ENCODE measurements around the gene MKS1. TPM values are rescaled to one million over a fixed set of nuclear protein-coding genes. Genes with fewer than 3 reads are reported as not detected.

Gene MKS1
- total RNA-seq, 1 experiment from 2014 or later, result 23.9 TPM

DNA sequence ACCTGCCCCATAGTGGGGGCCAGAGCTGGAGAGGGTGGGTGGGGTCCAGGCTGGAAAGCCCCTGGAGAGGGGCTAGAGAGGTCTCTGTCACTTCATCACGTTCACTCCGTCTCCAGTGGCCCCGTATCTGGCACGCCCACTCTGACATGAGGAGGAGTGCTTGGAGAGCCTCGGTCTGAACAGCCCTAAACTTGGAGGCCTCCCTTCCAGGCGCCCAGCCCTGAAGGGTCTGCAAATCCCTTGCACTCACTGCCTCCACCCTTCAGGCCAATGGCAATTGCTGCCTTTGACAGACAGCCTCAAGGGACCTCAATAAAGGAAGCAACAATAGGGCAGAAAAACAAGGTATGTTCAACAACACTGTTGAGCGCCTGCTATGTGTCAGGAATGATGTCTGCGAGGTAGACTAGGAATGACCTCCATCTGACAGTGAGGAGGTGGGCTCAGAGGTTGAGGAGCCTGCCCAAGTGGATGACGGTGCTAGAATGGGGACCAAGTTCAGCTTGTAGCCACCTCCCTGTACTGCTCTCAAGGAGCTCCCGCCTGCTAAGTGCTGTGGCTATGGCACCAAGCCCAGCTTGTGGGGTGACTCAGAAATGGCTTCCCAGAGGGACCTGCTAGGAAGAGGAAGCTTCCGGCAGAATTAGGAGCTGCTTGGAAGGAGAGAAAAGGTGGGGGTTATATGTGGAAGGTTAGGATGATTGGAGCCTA lies 29.5 kb downstream of the MKS1 start:
- Histone ChIP-seq H3K36me3 (ENCODE audit: low read depth, low read length) (no peaks in the 10 kb centered on the region), H3K4me3 (ENCODE audit: low read length) (no peak overlapping the region), H3K27me3 (ENCODE audit: low read length) (peaks cover 8% of the 10 kb centered on the region; the same call in 1 of the 2 replicates), H3F3A (ENCODE audit: low read length, unreplicated experiment) (no peaks in the 10 kb centered on the region), H3K4me2 (ENCODE audit: low read length) (peak overlapping the region; percentile 40), H3K79me2 (ENCODE audit: low read length) (no peaks in the 10 kb centered on the region), H4K20me1 (ENCODE audit: low read length) (no peaks in the 10 kb centered on the region), H3K4me1 (ENCODE audit: insufficient read depth, low read length) (peaks cover 14% of the 10 kb centered on the region), H3K9me3 (ENCODE audit: low read length) (no peaks in the 10 kb centered on the region), H2AFZ (ENCODE audit: low read length) (no peak overlapping the region), H3K9ac (ENCODE audit: low read length) (no peak overlapping the region), H3K9me2 (replicated peaks; ENCODE audit: low read length) (no peaks in the 10 kb centered on the region), H3K27ac (ENCODE audit: low read length) (no peak overlapping the region)
- ChIA-PET CTCF (interaction anchor here (0.6 to 1.0 kb wide), 2 partner anchors 21 to 228 kb away, joined by 3 to 4 read pairs; partner anchors contain the start of gene RNF43), POLR2A (ENCODE audit: unreplicated experiment) (no interaction called here)
- DNase-seq (peak; percentile 98), ATAC-seq (peak; percentile 99)
- TF ChIP-seq EZH2phosphoT487 (IDR thresholded peaks at IDR 0.05; ENCODE audit: borderline replicate concordance, low read length) (no peak), EZH2 (IDR thresholded peaks at IDR 0.05; ENCODE audit: low read length, unreplicated experiment) (no peak), CTCF (conservative IDR thresholded peaks at IDR 0.05; ENCODE audit: low read depth, low read length) (no peak)
- BruUV-seq (replicated peaks), result no TSS peak
- intact Hi-C loops (cut with micrococcal nuclease), result loop anchor here (10.0 kb wide), 1 partner anchor 585 kb away; no protein-coding TSS in a partner anchor

- POLR2A ChIA-PET (ENCODE audit: unreplicated experiment), result no interaction called here
- H2AFZ ChIP-seq (ENCODE audit: low read length), result no peak overlapping the region
- CTCF ChIA-PET, result interaction anchor here (1.1 kb wide), 1 partner anchor 12 kb away, joined by 3 read pairs; no protein-coding TSS in a partner anchor
- no peaks in the 10 kb centered on the region for H3F3A ChIP-seq (ENCODE audit: low read length, unreplicated experiment)
- BruUV-seq (replicated peaks), result no TSS peak
- H3K4me3 ChIP-seq (ENCODE audit: low read length), result no peak overlapping the region
- no peak for DNase-seq
- H3K36me3 ChIP-seq (ENCODE audit: low read depth, low read length), result no peaks in the 10 kb centered on the region
- TF ChIP-seq CTCF (conservative IDR thresholded peaks at IDR 0.05; ENCODE audit: low read depth, low read length), result no peak
- no peak for TF ChIP-seq EZH2 (IDR thresholded peaks at IDR 0.05; ENCODE audit: low read length, unreplicated experiment)
- no peak for TF ChIP-seq EZH2phosphoT487 (IDR thresholded peaks at IDR 0.05; ENCODE audit: borderline replicate concordance, low read length)
- no peak overlapping the region for H3K9ac ChIP-seq (ENCODE audit: low read length)
- H3K27me3 ChIP-seq (ENCODE audit: low read length), result peaks cover 8% of the 10 kb centered on the region; the same call in 1 of the 2 replicates
- peaks cover 20% of the 10 kb centered on the region for H3K4me1 ChIP-seq (ENCODE audit: insufficient read depth, low read length)
- H3K9me2 ChIP-seq (replicated peaks; ENCODE audit: low read length), result no peaks in the 10 kb centered on the region
- H4K20me1 ChIP-seq (ENCODE audit: low read length), result no peaks in the 10 kb centered on the region
- intact Hi-C loops (cut with micrococcal nuclease), result loop anchor here (10.0 kb wide), 1 partner anchor 583 kb away; no protein-coding TSS in a partner anchor
- no peaks in the 10 kb centered on the region for H3K9me3 ChIP-seq (ENCODE audit: low read length)
- H3K79me2 ChIP-seq (ENCODE audit: low read length), result no peaks in the 10 kb centered on the region
- ATAC-seq, result no peak
- H3K4me2 ChIP-seq (ENCODE audit: low read length), result no peak overlapping the region
- no peak overlapping the region for H3K27ac ChIP-seq (ENCODE audit: low read length)
Measured at GRCh38 chr17:58187675-58188074, 31.4 kb downstream of the MKS1 start.

DNA sequence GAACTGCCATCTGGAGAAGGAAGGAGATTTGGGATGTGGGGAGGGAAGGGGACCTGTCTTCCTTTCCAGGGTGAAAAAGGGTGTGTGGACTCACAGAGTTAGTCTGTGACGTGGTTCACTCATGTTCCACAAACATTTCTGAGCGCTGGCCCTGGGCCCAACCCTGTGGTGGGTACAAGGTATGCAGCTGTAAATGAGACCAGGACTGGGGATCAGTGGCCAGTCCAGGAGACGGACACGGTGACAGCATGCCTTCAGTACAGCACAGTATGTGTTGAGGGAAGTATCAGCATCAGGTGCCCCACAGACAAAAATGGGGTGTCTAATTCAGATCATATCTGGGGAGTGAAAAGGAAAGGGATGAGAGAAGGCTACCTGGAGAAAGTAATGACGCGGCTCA lies 32.0 kb downstream of the MKS1 start:
- ATAC-seq (no peak), DNase-seq (no peak)
- no peak for TF ChIP-seq EZH2 (IDR thresholded peaks at IDR 0.05; ENCODE audit: low read length, unreplicated experiment)
- TF ChIP-seq CTCF (conservative IDR thresholded peaks at IDR 0.05; ENCODE audit: low read depth, low read length), result no peak
- no peak for TF ChIP-seq EZH2phosphoT487 (IDR thresholded peaks at IDR 0.05; ENCODE audit: borderline replicate concordance, low read length)
- no peaks in the 10 kb centered on the region for H3K79me2 ChIP-seq (ENCODE audit: low read length)
- H3K4me2 ChIP-seq (ENCODE audit: low read length), result no peak overlapping the region
- no peaks in the 10 kb centered on the region for H3K36me3 ChIP-seq (ENCODE audit: low read depth, low read length)
- POLR2A ChIA-PET (ENCODE audit: unreplicated experiment), result no interaction called here
- no peak overlapping the region for H3K27ac ChIP-seq (ENCODE audit: low read length)
- H3K27me3 ChIP-seq (ENCODE audit: low read length), result peaks cover 8% of the 10 kb centered on the region; the same call in 1 of the 2 replicates
- peaks cover 20% of the 10 kb centered on the region for H3K4me1 ChIP-seq (ENCODE audit: insufficient read depth, low read length)
- H3K9ac ChIP-seq (ENCODE audit: low read length), result no peak overlapping the region
- H3K4me3 ChIP-seq (ENCODE audit: low read length), result no peak overlapping the region
- H2AFZ ChIP-seq (ENCODE audit: low read length), result no peak overlapping the region
- CTCF ChIA-PET, result no interaction called here
- H3K9me3 ChIP-seq (ENCODE audit: low read length), result no peaks in the 10 kb centered on the region
- no peaks in the 10 kb centered on the region for H3F3A ChIP-seq (ENCODE audit: low read length, unreplicated experiment)
- no TSS peak for BruUV-seq (replicated peaks)
- H3K9me2 ChIP-seq (replicated peaks; ENCODE audit: low read length), result no peaks in the 10 kb centered on the region
- intact Hi-C loops (cut with micrococcal nuclease), result loop anchor here (10.0 kb wide), 1 partner anchor 582 kb away; no protein-coding TSS in a partner anchor
- H4K20me1 ChIP-seq (ENCODE audit: low read length), result no peaks in the 10 kb centered on the region
